Spleen (tissue), 11 donors: ENCODE data around the gene TAB2. TPM values are rescaled to one million over a fixed set of nuclear protein-coding genes. Genes with fewer than 3 reads are reported as not detected.

Source experiments
- DNase-seq: peaks from one replicate; pipeline ENCODE4 v3.0.0-alpha.2; 2020
- H3K27ac ChIP-seq, 8 donors: fragments of 200-600 bp; sonication (generic) in 7 of 8; 1 replicate in 4 of 8; 2 replicates in 4 of 8; pipeline versions ENCODE4 v1.5.0 to v1.8.0; 2016 to 2021; ENCODE audit warnings: inconsistent platforms in 4 of 8, mild to moderate bottlenecking in 4 of 8, moderate library complexity in 1 of 8
- H3K27me3 ChIP-seq, 7 donors: fragments of 200-600 bp; sonication (generic) in 6 of 7; replicated peaks in 1 of 7; 1 replicate in 4 of 7; 2 replicates in 3 of 7; pipeline versions ENCODE4 v1.5.0 to v1.8.0; 2016 to 2021; ENCODE audit warnings: inconsistent platforms in 3 of 7, mild to moderate bottlenecking in 1 of 7
- H3K36me3 ChIP-seq, 6 donors: fragments of 200-600 bp; sonication (generic) in 5 of 6; 1 replicate in 4 of 6; 2 replicates in 2 of 6; pipeline versions ENCODE4 v1.5.0 to v1.8.0; 2016 to 2021; ENCODE audit warnings: inconsistent platforms in 2 of 6
- H3K4me1 ChIP-seq, 6 donors: fragments of 200-600 bp; sonication (generic) in 5 of 6; 1 replicate in 3 of 6; 2 replicates in 3 of 6; pipeline versions ENCODE4 v1.5.0 to v1.8.0; 2016 to 2021; ENCODE audit warnings: inconsistent platforms in 3 of 6
- H3K4me3 ChIP-seq, 8 donors: fragments of 200-600 bp; sonication (generic) in 7 of 8; 1 replicate in 4 of 8; 2 replicates in 4 of 8; pipeline versions ENCODE4 v1.5.0 to v1.8.0; 2016 to 2021; ENCODE audit warnings: inconsistent platforms in 4 of 8, mild to moderate bottlenecking in 4 of 8, moderate library complexity in 2 of 8
- H3K9me3 ChIP-seq, 8 donors: fragments of 200-600 bp; sonication (generic) in 7 of 8; 1 replicate in 4 of 8; 2 replicates in 4 of 8; pipeline versions ENCODE4 v1.5.0 to v1.8.0; 2016 to 2021; ENCODE audit warnings: inconsistent platforms in 4 of 8
- CTCF ChIP-seq, 11 experiments: fragments of 200-600 bp in 7 of 11; fragments of 450-650 bp in 4 of 11; sonication (generic) in 4 of 11; IDR thresholded peaks in 8 of 11; conservative IDR thresholded peaks in 3 of 11; 1 replicate in 7 of 11; 2 replicates in 4 of 11; pipeline versions ENCODE4 v1.4.0 to v1.8.0; 2016 to 2021; ENCODE audit warnings: antibody characterized with exemption in 11 of 11, inconsistent platforms in 4 of 11, mild to moderate bottlenecking in 1 of 11
- POLR2A ChIP-seq, 3 donors: fragments of 450-650 bp; IDR thresholded peaks; one replicate each; pipeline ENCODE4 v1.5.1; 2017; ENCODE audit warnings: antibody characterized with exemption in 3 of 3, mild to moderate bottlenecking in 1 of 3
- POLR2AphosphoS5 ChIP-seq, 3 donors: sonication (generic); formaldehyde crosslinking; IDR thresholded peaks; one replicate each; pipeline ENCODE4 v1.5.1; 2017; ENCODE audit warnings: antibody characterized with exemption in 3 of 3
- WGBS, 5 donors: extraction: QIAGEN DNeasy Blood & Tissue Kit in 3 of 5; methylation state at CpG; one replicate each; pipeline versions ENCODE4 v1.1.5 to v1.1.7; 2013 to 2018; 5-methylcytosine and 5-hydroxymethylcytosine counted together
- intact Hi-C: fragments of 100-400 bp; cut with DNase I; formaldehyde crosslinking; loops from one replicate; pipeline ENCODE4 v1.15.0; 2023; ENCODE audit warnings: low total_unique reads
- polyA plus RNA-seq, 3 donors: library from polyadenylated mRNA; stranded (reverse); fragments of 200-250 nt; gene quantifications; one replicate each; pipeline ENCODE4 v1.2.1, GENCODE V29; 2013
- total RNA-seq, 7 donors: library from RNA; depleted of rRNA in 3 of 7; stranded (reverse); fragments of >200 nt in 3 of 7; fragmentation: NEBNext Ultra II Directional in 4 of 7; extraction: Animal tissue kit (Norgen Biotek cat#: 25700) in 4 of 7; gene quantifications; one replicate each; pipeline versions ENCODE4 v1.1.0 to v1.2.1, GENCODE V29; 2016 to 2021
- donor health status: healthy with polysubstance abuse.
- donor health status: DM: no; HTN: no; CAD: no; lungs with moderate emphysema.
- donor health status: DM: no; HTN: no; CAD: no.
- donor health status: Bipolar disorder and iron deficiency.
- donor health status: healthy.
- donor health status: DM: no; HTN: no; CAD: no.
- donor health status: DM: yes; HTN: yes; CAD: no.

The TAB2 gene
- total and polyA plus RNA-seq, 10 donors: 15.4 to 84.1 (median 70.9) TPM

- TF ChIP-seq CTCF (IDR thresholded peaks at IDR 0.05 in 8 of 11, conservative IDR thresholded peaks at IDR 0.05 in 3 of 11): no peak
- no peak for TF ChIP-seq POLR2A (IDR thresholded peaks at IDR 0.05)
- TF ChIP-seq POLR2AphosphoS5 (IDR thresholded peaks at IDR 0.05): no peak
- H3K4me1 ChIP-seq: peaks cover 50 to 100% (median 90%) of the 10 kb centered on the region in 6 donors
- intact Hi-C loops: no loop called here
- no peak for DNase-seq
- H3K27me3 ChIP-seq: no peaks in the 10 kb centered on the region
- WGBS, 5 donors: 45 to 59% (median 49%) methylated on average over 3 of the region's 3 CpGs
- no peaks in the 10 kb centered on the region for H3K9me3 ChIP-seq
- H3K27ac ChIP-seq: no peak overlapping the region
- no peak overlapping the region for H3K4me3 ChIP-seq
- H3K36me3 ChIP-seq: no peaks in the 10 kb centered on the region
Measured at GRCh38 chr6:149334201-149334600, 16.7 kb downstream of the TAB2 start.

GRCh38 chr6:149334682-149335160, 17.2 kb downstream of the TAB2 start:
- WGBS, 5 donors: 51 to 91% (median 71%) methylated on average over 2 of the region's 2 CpGs
- intact Hi-C loops: no loop called here
- DNase-seq: no peak
- peaks cover 46 to 98% (median 87%) of the 10 kb centered on the region in 6 donors for H3K4me1 ChIP-seq
- no peaks in the 10 kb centered on the region for H3K27me3 ChIP-seq
- no peaks in the 10 kb centered on the region for H3K36me3 ChIP-seq
- no peak overlapping the region for H3K27ac ChIP-seq
- H3K9me3 ChIP-seq: no peaks in the 10 kb centered on the region
- no peak for TF ChIP-seq CTCF (IDR thresholded peaks at IDR 0.05 in 8 of 11, conservative IDR thresholded peaks at IDR 0.05 in 3 of 11)
- no peak overlapping the region for H3K4me3 ChIP-seq

- Histone ChIP-seq H3K27ac (no peak overlapping the region), H3K4me3 (no peak overlapping the region), H3K9me3 (no peaks in the 10 kb centered on the region), H3K36me3 (no peaks in the 10 kb centered on the region), H3K4me1 (peaks cover 54 to 98% (median 86%) of the 10 kb centered on the region in 6 donors), H3K27me3 (no peaks in the 10 kb centered on the region)
- WGBS, 5 donors: 57 to 78% (median 70%) methylated on average over 4 of the region's 4 CpGs
- intact Hi-C loops: no loop called here
- TF ChIP-seq POLR2AphosphoS5 (IDR thresholded peaks at IDR 0.05) (no peak), POLR2A (IDR thresholded peaks at IDR 0.05) (no peak), CTCF (IDR thresholded peaks at IDR 0.05 in 8 of 11, conservative IDR thresholded peaks at IDR 0.05 in 3 of 11) (no peak)
- no peak for DNase-seq
Measured at GRCh38 chr6:149335924-149336608, 18.6 kb downstream of the TAB2 start.

GRCh38 chr6:149336609-149336928, 19.1 kb downstream of the TAB2 start:
- H3K4me1 ChIP-seq: peaks cover 51 to 98% (median 86%) of the 10 kb centered on the region in 6 donors
- H3K36me3 ChIP-seq: no peaks in the 10 kb centered on the region
- H3K27ac ChIP-seq: no peak overlapping the region
- no peaks in the 10 kb centered on the region for H3K9me3 ChIP-seq
- no peak overlapping the region for H3K4me3 ChIP-seq
- DNase-seq: no peak
- TF ChIP-seq CTCF (IDR thresholded peaks at IDR 0.05 in 8 of 11, conservative IDR thresholded peaks at IDR 0.05 in 3 of 11): no peak
- no peak for TF ChIP-seq POLR2AphosphoS5 (IDR thresholded peaks at IDR 0.05)
- no peak for TF ChIP-seq POLR2A (IDR thresholded peaks at IDR 0.05)
- H3K27me3 ChIP-seq: no peaks in the 10 kb centered on the region
- intact Hi-C loops: no loop called here
